Neural cell (in vitro differentiated cells): ENCODE measurements around the gene HLTF. TPM values are rescaled to one million over a fixed set of nuclear protein-coding genes. Genes with fewer than 3 reads are reported as not detected.
"Not testable (repeated sequence)": the region's sequence is repeated elsewhere in the genome, so short reads cannot be mapped to it uniquely, and the experiment has no call there.

ENCODE experiments used
- H2AFZ ChIP-seq: fragments of 200-600, 300-800 bp; sonication (generic), shearing (Covaris generic); 2 replicates; pipeline ENCODE4 v1.6.0; 2014; ENCODE audit warnings: low read depth, mild to moderate bottlenecking, antibody characterized with exemption, low read length, moderate library complexity
- H3F3A ChIP-seq: fragments of 200-600 bp; shearing (Covaris generic); 2 replicates; pipeline ENCODE4 v1.6.1; 2016; ENCODE audit warnings: mild to moderate bottlenecking, moderate library complexity, mixed read lengths, antibody characterized with exemption, low read length; ENCODE audit not compliant: insufficient read depth, poor library complexity, severe bottlenecking
- H3K27ac ChIP-seq: fragments of 200-600, 300-800 bp; sonication (generic), shearing (Covaris generic); 2 replicates; pipeline ENCODE4 v1.5.1; 2014; ENCODE audit warnings: mild to moderate bottlenecking, low read length, moderate library complexity
- H3K27me3 ChIP-seq: fragments of 300-800, 200-600 bp; sonication (generic), shearing (Covaris generic); 2 replicates; pipeline ENCODE4 v1.6.0; 2014; ENCODE audit warnings: mild to moderate bottlenecking, low read depth, low read length, moderate library complexity; ENCODE audit not compliant: insufficient read depth
- H3K36me3 ChIP-seq: fragments of 300-800, 200-600 bp; sonication (generic), shearing (Covaris generic); 2 replicates; pipeline ENCODE4 v1.5.1; 2014; ENCODE audit warnings: mild to moderate bottlenecking, antibody characterized with exemption, low read length, moderate library complexity; ENCODE audit not compliant: insufficient read depth
- H3K4me2 ChIP-seq: fragments of 300-800, 200-600 bp; sonication (generic), shearing (Covaris generic); 2 replicates; pipeline ENCODE4 v1.6.0; 2014; ENCODE audit warnings: mild to moderate bottlenecking, low read length
- H3K4me3 ChIP-seq: fragments of 300-800, 200-600 bp; sonication (generic), shearing (Covaris generic); 2 replicates; pipeline ENCODE4 v1.5.1; 2014; ENCODE audit warnings: mild to moderate bottlenecking, low read length, moderate library complexity
- H3K79me2 ChIP-seq: fragments of 200-600 bp; shearing (Covaris generic); replicated peaks from 2 replicates; pipeline ENCODE4 v1.6.0; 2014; ENCODE audit warnings: mild to moderate bottlenecking, low read length, moderate library complexity; ENCODE audit not compliant: insufficient read depth
- H3K9ac ChIP-seq: fragments of 300-800, 200-600 bp; sonication (generic), shearing (Covaris generic); 2 replicates; pipeline ENCODE4 v1.6.1; 2016; ENCODE audit warnings: mild to moderate bottlenecking, low read length, mixed read lengths
- H3K9me2 ChIP-seq: fragments of 200-600 bp; shearing (Covaris generic); 2 replicates; pipeline ENCODE4 v1.6.1; 2016; ENCODE audit warnings: mild to moderate bottlenecking, low read length, mixed read lengths; ENCODE audit not compliant: insufficient read depth
- H3K9me3 ChIP-seq: fragments of 200-600, 300-800 bp; sonication (generic), shearing (Covaris generic); 2 replicates; pipeline ENCODE4 v1.6.1; 2016; ENCODE audit warnings: mild to moderate bottlenecking, mixed run types, low read length, moderate library complexity, mixed read lengths
- H4K20me1 ChIP-seq: fragments of 200-600 bp; shearing (Covaris generic); 2 replicates; pipeline ENCODE4 v1.6.1; 2016; ENCODE audit warnings: mild to moderate bottlenecking, mixed run types; ENCODE audit not compliant: insufficient read depth
- CTCF ChIP-seq: fragments of 450-650 bp; IDR thresholded peaks from 2 replicates; pipeline ENCODE4 v1.5.1; 2014; ENCODE audit warnings: antibody characterized with exemption, mild to moderate bottlenecking, moderate library complexity; ENCODE audit not compliant: poor library complexity, severe bottlenecking
- EP300 ChIP-seq: fragments of 450-650 bp; conservative IDR thresholded peaks from 2 replicates; pipeline ENCODE4 v1.6.1; 2014; ENCODE audit warnings: antibody characterized with exemption, mild to moderate bottlenecking, moderate library complexity; ENCODE audit not compliant: poor library complexity, severe bottlenecking
- MXI1 ChIP-seq: fragments of 450-650 bp; conservative IDR thresholded peaks from 2 replicates; pipeline ENCODE4 v1.6.1; 2014; ENCODE audit warnings: antibody characterized with exemption, mild to moderate bottlenecking; ENCODE audit not compliant: poor library complexity, severe bottlenecking
- POLR2AphosphoS5 ChIP-seq: IDR thresholded peaks from 2 replicates; pipeline ENCODE4 v1.6.1; 2012
- RAD21 ChIP-seq: fragments of 450-650 bp; conservative IDR thresholded peaks from 2 replicates; pipeline ENCODE4 v1.6.1; 2014; ENCODE audit warnings: antibody characterized with exemption, mild to moderate bottlenecking, moderate library complexity
- REST ChIP-seq: IDR thresholded peaks from 2 replicates; pipeline ENCODE4 v1.6.1; 2012; ENCODE audit warnings: borderline replicate concordance
- SMC3 ChIP-seq: fragments of 450-650 bp; conservative IDR thresholded peaks from 2 replicates; pipeline ENCODE4 v1.6.1; 2014; ENCODE audit warnings: antibody characterized with exemption, mild to moderate bottlenecking, moderate library complexity; ENCODE audit not compliant: poor library complexity
- TAF1 ChIP-seq: IDR thresholded peaks from 2 replicates; pipeline ENCODE4 v1.6.1; 2012; ENCODE audit warnings: low read depth
- polyA plus RNA-seq: library from polyadenylated mRNA; depleted of rRNA; stranded (reverse); fragments of >200 nt; gene quantifications from 2 replicates; pipeline ENCODE4 v1.2.3, GENCODE V29; 2014

HLTF gene
- polyA plus RNA-seq, 1 donor from 2014 or later = 164 TPM

- Histone ChIP-seq H3K9ac (no peak overlapping the region), H3F3A (no peaks in the 10 kb centered on the region), H3K36me3 (no peaks in the 10 kb centered on the region), H2AFZ (no peak overlapping the region), H3K4me3 (no peak overlapping the region), H4K20me1 (no peaks in the 10 kb centered on the region), H3K9me2 (no peaks in the 10 kb centered on the region), H3K27me3 (no peaks in the 10 kb centered on the region), H3K9me3 (peaks cover 1% of the 10 kb centered on the region), H3K4me2 (no peak overlapping the region), H3K27ac (no peak overlapping the region), H3K79me2 (no peaks in the 10 kb centered on the region)
- TF ChIP-seq POLR2AphosphoS5 (no peak), CTCF (no peak), EP300 (no peak), SMC3 (no peak)
Observed at GRCh38 chr3:149101154-149101553, 14.8 kb upstream of the HLTF start.

GRCh38 chr3:149097987-149098386 lies 11.7 kb upstream of the HLTF start:
- not testable (repeated sequence) for H3K9me3 ChIP-seq, H3K79me2 ChIP-seq, H3K27me3 ChIP-seq, H3K4me2 ChIP-seq, H3K4me3 ChIP-seq, H3K9me2 ChIP-seq, H4K20me1 ChIP-seq, H2AFZ ChIP-seq, H3K9ac ChIP-seq, H3F3A ChIP-seq, H3K36me3 ChIP-seq, H3K27ac ChIP-seq

GRCh38 chr3:149095487-149095886 lies 9.2 kb upstream of the HLTF start:
- no peak overlapping the region for H3K27ac ChIP-seq
- H3K27me3 ChIP-seq = no peaks in the 10 kb centered on the region
- no peak overlapping the region for H3K9ac ChIP-seq
- H3K79me2 ChIP-seq = no peaks in the 10 kb centered on the region
- no peaks in the 10 kb centered on the region for H3K9me2 ChIP-seq
- H3K4me3 ChIP-seq = no peak overlapping the region
- H2AFZ ChIP-seq = no peak overlapping the region
- no peak overlapping the region for H3K4me2 ChIP-seq
- no peaks in the 10 kb centered on the region for H4K20me1 ChIP-seq
- H3K36me3 ChIP-seq = no peaks in the 10 kb centered on the region
- TF ChIP-seq REST (no peak), POLR2AphosphoS5 (no peak), TAF1 (no peak), MXI1 (no peak), CTCF (no peak), RAD21 (no peak)
- no peaks in the 10 kb centered on the region for H3K9me3 ChIP-seq
- no peaks in the 10 kb centered on the region for H3F3A ChIP-seq
